Measurements from ENCODE around the gene ATG13.

ATG13 gene

DNA sequence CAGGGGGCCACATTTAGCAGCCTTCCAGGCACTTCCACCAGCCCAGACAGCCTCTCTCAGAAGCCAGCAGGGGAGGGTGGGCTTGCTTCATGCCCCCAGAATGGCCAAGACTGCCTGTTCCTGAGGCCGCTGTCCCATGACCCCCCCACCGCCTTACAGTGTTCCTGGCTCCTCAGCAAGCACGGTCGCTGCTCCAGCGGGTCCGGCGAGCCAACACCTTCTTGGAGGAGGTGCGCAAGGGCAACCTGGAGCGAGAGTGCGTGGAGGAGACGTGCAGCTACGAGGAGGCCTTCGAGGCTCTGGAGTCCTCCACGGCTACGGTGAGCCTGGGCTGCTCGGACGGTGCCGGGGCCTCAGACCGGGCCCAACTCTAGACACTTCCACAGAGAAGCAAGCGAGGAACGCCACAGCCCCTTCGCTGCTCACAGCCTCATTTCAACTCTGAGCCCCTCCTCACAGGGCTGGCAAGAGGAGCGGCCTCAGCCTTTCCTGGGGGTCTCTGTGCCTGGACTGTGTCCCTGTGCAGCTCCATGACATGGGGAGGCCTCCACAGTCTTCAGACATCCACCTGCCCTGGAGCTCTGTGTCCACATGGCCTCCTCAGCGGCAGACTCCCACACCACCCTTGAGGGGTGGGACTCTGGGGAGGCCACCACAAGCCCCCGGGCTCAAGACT, 102.3 kb downstream of the ATG13 start:
- TF ChIP-seq, protein P1, sequence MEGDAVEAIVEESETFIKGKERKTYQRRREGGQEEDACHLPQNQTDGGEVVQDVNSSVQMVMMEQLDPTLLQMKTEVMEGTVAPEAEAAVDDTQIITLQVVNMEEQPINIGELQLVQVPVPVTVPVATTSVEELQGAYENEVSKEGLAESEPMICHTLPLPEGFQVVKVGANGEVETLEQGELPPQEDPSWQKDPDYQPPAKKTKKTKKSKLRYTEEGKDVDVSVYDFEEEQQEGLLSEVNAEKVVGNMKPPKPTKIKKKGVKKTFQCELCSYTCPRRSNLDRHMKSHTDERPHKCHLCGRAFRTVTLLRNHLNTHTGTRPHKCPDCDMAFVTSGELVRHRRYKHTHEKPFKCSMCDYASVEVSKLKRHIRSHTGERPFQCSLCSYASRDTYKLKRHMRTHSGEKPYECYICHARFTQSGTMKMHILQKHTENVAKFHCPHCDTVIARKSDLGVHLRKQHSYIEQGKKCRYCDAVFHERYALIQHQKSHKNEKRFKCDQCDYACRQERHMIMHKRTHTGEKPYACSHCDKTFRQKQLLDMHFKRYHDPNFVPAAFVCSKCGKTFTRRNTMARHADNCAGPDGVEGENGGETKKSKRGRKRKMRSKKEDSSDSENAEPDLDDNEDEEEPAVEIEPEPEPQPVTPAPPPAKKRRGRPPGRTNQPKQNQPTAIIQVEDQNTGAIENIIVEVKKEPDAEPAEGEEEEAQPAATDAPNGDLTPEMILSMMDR (conservative IDR thresholded peaks at IDR 0.05), result no peak
- no peak for TF ChIP-seq ZFX (IDR thresholded peaks at IDR 0.05)
- H3K27ac ChIP-seq, result peak overlapping the region; percentile 60; the same call in 1 of the 2 replicates

DNA sequence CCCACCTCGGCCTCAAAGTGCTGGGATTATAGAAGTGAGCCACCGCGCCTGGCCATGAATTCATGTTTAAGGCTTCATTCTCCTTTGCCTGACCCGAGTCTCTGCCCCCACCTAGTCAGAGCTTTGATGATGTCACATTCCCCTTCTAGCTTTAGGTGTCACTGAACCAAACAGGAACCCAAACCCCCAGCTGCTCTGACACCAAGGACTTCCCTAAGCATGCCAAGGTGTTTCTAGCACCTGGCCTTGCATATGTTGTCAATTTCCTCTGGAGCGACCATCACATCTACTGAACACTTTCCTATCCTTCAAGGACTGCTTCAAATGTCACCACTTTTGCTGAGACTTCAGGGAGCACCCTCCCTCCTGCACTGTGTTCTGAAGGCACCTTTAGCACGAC, 103.9 kb downstream of the ATG13 start:
- no peak for TF ChIP-seq ZFX (IDR thresholded peaks at IDR 0.05)
- TF ChIP-seq, protein P1 (conservative IDR thresholded peaks at IDR 0.05), result no peak
- H3K27ac ChIP-seq, result no peak overlapping the region

DNA sequence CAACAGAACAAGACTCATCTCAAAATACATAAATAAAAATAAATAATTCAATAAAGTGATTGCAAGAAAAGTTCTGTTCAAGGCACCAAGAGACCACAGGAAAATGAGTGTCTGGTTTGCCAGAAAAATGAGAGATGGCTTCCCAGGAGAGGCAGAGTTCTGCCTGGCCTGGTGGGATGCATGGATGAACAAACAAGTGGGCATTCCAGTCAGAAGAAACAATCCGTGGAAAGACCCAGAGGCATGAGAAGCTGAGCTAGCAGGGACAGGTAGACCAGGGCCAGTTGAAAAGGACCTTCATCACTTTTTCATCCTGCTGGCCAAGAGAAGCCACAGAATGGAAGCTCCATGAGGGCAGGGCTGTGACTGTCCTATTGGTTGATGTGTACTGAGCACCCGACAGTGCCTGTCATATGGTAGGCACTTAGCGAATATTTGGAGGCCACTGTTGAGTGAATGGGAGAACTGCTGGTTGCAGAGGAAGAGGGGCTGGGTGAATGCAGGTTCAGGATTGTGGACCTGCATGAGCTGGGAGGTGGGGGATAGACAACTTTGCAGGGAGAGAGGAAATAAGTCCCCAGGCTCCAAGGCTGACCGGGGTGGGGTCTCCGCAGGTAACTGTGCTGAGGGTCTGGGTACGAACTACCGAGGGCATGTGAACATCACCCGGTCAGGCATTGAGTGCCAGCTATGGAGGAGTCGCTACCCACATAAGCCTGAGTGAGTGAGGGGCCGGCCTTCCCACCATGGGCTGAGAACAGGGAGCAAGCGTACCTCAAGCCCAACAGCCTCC, 105.4 kb downstream of the ATG13 start:
- TF ChIP-seq ZFX (IDR thresholded peaks at IDR 0.05), result no peak
- TF ChIP-seq, protein P1 (conservative IDR thresholded peaks at IDR 0.05), result no peak
- H3K27ac ChIP-seq, result no peak overlapping the region

DNA sequence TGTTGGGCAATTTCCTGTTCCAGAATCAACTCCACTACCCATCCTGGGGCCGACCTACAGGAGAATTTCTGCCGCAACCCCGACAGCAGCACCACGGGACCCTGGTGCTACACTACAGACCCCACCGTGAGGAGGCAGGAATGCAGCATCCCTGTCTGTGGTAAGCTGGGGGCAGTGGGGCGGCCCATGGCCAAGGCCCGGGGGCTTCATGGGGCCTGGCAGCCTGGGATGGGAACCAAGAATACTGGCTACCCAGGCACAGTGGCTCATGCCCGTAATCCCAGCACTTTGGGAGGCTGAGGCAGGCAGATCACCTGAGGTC, 106.0 kb downstream of the ATG13 start:
- H3K27ac ChIP-seq, result no peak overlapping the region
- TF ChIP-seq, protein P1 (conservative IDR thresholded peaks at IDR 0.05), result no peak
- no peak for TF ChIP-seq ZFX (IDR thresholded peaks at IDR 0.05)

DNA sequence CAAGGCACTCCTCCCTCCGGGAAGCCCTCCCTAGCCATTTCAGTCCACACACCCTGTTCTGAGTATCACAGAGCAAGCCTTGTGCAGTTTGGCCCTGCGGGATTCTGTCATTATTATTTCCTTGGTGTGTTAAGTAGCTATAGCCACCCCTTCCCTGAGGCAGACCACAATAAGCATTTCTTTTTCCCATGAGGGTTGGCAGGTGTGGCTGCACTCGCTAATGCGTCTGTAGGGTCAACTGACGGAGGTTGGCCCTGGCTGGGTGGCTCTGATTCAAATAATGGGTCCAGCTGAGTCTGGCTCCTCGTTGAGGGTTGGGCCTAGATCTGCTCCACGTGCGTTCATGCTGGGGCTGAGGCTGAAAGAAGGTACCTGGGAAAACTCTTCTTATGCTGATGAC, 106.7 kb downstream of the ATG13 start:
- H3K27ac ChIP-seq, result no peak overlapping the region
- TF ChIP-seq ZFX (IDR thresholded peaks at IDR 0.05), result no peak
- TF ChIP-seq, protein P1 (conservative IDR thresholded peaks at IDR 0.05), result no peak

Data from C4-2B (cell line).